Body of pancreas (tissue), 4 donors: ENCODE measurements around the gene SBF2.

ENCODE experiments used
- POLR2A ChIP-seq, 3 donors: fragments of 450-650 bp; IDR thresholded peaks; one replicate each; pipeline ENCODE4 v1.6.1; 2016; ENCODE audit warnings: antibody characterized with exemption in 3 of 3, mild to moderate bottlenecking in 2 of 3
- TF ChIP-seq, protein P1 (sequence below), 7 experiments: fragments of 450-650 bp in 4 of 7; fragments of 200-600 bp in 3 of 7; sonication (generic) in 3 of 7; IDR thresholded peaks; one replicate each; pipeline ENCODE4 v1.5.1; 2016 to 2019; ENCODE audit warnings: antibody characterized with exemption in 7 of 7

DNA sequence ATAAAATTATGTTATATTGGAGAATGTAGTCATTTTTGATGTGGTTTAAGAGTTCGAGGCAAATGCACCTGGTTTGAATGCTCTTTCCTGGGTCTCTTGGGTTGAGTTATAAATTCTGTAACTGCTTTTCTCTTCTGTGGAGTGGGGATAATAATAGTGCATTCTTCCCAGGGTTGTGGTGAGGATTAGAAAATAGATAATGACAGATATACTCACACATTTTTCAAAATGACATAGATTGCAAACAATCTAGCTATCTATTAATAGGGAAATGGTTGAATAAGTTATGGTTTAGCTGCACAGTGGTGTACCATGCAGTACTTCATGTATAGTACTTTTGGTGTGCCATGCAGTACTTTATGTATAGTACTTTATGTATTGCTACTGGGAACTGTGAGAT, 562.8 kb downstream of the SBF2 start:
- TF ChIP-seq, protein P1, sequence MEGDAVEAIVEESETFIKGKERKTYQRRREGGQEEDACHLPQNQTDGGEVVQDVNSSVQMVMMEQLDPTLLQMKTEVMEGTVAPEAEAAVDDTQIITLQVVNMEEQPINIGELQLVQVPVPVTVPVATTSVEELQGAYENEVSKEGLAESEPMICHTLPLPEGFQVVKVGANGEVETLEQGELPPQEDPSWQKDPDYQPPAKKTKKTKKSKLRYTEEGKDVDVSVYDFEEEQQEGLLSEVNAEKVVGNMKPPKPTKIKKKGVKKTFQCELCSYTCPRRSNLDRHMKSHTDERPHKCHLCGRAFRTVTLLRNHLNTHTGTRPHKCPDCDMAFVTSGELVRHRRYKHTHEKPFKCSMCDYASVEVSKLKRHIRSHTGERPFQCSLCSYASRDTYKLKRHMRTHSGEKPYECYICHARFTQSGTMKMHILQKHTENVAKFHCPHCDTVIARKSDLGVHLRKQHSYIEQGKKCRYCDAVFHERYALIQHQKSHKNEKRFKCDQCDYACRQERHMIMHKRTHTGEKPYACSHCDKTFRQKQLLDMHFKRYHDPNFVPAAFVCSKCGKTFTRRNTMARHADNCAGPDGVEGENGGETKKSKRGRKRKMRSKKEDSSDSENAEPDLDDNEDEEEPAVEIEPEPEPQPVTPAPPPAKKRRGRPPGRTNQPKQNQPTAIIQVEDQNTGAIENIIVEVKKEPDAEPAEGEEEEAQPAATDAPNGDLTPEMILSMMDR (IDR thresholded peaks at IDR 0.05) = no peak
- no peak for TF ChIP-seq POLR2A (IDR thresholded peaks at IDR 0.05)
